HG03280 (cell line): ENCODE measurements around the gene PTGDR.

Experiments
- ATAC-seq: cut with Tn5 transposase; IDR thresholded peaks from one replicate; pipeline ENCODE4 v1.9.1; 2021; ENCODE audit warnings: mild to moderate bottlenecking, moderate library complexity; ENCODE audit not compliant: unreplicated experiment

Gene PTGDR, protein sequence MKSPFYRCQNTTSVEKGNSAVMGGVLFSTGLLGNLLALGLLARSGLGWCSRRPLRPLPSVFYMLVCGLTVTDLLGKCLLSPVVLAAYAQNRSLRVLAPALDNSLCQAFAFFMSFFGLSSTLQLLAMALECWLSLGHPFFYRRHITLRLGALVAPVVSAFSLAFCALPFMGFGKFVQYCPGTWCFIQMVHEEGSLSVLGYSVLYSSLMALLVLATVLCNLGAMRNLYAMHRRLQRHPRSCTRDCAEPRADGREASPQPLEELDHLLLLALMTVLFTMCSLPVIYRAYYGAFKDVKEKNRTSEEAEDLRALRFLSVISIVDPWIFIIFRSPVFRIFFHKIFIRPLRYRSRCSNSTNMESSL

GRCh38 chr14:52267501-52268278, at the start of gene PTGDR:
PTGDR (plus strand) TSS chr14:52267698; CDS start chr14:52267815, 117 bp downstream.
- no peak for ATAC-seq

DNA sequence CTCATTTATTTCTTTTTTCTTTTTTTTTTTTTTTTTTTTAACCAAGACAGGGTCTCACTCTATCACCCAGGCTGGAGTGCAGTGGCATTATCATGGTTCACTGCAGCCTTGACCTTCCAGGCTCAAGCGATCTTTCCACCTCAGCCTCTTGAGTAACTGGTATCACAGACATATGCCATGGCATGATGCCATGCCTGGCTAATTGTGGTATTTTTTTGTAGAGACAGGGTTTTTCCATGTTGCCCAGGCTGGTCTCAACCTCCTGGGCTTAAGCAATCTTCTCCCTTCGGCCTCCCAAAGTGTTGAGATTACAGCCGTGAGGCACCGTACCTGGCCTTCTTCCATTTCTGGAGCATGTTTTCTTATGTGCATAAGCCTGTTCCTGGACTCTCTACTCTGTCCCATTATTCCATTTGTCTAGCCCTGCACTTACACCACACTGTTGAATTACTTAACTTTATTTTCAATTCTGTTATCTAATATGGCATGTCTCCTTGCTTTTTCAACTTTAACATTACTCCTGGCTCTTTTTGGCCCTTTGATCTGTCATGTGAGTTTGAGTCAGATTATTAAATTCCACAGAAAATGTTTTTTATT, 47.9 kb upstream of the PTGDR start:
- ATAC-seq, result no peak

DNA sequence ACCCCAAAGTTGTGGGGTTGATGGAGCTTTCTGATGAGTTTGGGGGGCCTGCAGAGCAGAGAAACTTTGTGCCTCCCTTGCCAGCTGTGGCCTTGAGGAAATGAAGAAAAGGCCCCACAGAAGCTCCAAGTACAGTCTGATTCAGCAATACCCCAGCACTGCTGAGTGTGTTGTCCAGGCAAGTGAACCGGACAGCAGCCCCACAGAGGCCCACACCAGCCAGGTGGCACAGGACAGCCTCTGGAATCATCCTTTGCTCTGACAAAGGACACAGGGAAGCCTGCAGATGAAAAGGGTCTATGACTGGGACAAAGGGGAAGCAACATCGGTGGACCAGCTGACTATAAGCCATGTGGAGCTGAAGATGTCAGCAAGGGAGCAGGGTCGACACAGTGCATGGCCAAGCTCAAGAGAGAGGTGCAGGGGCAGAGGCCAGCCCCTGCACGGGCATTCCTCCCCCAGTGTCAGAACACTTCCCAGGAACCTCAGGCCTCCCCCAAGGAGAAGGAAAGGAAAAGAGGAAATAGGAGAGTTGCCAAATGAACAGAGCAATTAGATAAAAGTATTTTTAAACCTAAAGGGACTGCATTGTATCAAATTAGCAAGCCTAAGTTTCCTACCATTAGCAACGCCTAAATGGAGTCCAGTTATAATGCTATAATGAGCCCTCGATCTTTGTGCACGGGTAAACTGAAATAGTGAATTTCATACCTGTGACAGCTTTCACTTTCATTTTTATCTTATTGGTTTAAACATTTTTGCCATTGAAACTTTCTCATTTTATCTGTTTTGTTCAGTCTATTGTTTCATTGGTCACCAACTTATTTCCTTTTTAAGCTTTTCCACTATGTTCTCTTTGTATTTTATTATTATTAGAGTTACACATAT, 46.3 kb upstream of the PTGDR start:
- ATAC-seq, result no peak

GRCh38 chr14:52222901-52223300, 44.6 kb upstream of the PTGDR start:
- ATAC-seq, result no peak

DNA sequence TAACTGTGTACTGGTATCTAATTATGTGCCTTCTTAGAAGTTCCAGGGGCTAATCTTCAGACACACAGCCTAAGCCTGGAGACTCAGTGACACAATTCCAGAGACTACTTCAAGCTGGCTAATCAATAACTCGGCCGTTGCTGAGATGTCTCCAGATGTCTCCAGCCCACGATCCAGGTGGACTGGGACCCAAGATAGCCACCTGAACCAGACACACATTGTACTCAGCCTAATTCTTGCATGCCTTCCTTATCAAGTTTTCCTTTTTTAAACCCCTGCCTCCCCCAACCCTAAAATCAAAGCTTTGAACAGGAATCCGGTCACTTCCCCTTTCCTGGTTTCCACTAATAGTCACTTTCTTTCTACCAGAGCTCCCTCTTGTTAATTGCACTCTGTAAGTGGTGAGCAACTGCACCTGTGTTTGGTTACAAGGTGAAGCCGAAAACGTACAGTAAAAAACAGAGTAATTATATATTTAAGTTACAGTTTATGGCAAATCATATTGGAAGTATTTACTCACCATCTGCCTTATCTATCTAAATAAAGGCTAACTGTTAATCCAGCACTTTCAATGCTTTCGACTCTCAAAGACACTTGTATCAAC, 39.8 kb upstream of the PTGDR start:
- no peak for ATAC-seq

- no peak for ATAC-seq
Observed at GRCh38 chr14:52233693-52234092, 33.8 kb upstream of the PTGDR start.

DNA sequence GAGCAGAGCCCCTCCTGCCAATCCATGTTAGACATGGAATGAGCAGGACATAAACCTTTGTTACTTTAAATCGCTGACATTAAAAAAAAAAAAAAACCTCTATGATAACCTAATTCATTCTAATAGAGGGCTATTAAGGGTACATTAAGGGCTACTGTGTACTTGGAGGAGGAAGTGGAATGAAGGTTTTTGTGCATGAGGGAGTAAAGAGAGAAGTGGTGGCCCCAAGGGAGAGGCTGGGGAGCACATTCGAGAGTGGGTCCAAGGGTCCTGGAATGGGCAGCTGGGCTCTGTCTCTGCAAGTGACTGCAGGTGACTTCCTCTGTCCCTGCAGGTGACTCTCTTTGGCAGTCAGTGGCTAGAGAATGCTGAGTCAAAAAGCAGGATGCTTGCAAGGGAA, 32.1 kb upstream of the PTGDR start:
- ATAC-seq, result no peak

DNA sequence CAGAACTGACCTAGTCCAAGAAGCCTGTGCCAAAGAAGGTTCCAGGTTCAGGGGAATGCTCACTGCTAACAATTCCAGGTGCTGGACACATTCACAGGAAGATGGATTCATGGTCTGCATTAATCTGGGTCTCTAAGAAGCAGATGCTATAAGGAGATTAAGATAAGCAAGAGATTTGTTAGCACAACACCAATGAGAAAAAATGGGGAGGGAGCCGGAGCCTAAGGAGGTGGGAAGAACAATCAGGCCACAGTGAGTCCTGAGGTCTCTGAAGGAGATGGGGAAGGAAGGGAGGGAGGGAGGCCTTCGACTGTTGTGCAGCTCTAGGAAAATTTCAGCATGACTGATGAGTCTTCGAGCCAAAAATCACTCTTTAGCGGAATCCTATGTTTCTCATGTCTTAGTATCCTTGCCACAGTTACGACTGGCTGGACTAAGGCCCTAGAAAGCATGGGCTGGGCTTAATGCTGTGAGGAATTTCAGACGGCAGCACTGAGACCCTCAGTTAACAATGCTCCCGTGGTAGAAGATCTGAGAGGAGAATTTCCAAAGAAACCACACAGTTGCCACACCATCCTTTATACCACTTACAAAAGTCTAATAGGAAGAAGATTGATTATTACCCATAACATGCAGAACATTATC, 31.5 kb upstream of the PTGDR start:
- no peak for ATAC-seq

DNA sequence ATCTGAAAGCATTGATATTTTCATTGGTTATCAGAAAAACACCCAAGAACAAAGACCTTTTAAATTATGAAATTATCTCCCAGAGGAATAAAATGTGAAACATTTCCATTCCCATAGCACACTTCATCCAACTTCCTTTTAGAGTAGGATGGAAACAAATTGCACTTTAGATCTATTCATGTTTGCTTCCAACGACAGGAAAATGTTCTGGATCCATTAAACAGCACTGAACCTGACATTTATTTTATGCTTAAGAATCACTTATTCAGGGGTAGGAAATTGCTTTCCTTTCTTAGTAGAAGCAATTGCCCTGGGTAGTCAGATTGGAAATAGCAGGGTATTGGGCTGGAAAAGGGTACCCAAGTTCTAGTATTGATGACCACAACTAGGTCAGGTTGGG, 28.8 kb upstream of the PTGDR start:
- no peak for ATAC-seq

DNA sequence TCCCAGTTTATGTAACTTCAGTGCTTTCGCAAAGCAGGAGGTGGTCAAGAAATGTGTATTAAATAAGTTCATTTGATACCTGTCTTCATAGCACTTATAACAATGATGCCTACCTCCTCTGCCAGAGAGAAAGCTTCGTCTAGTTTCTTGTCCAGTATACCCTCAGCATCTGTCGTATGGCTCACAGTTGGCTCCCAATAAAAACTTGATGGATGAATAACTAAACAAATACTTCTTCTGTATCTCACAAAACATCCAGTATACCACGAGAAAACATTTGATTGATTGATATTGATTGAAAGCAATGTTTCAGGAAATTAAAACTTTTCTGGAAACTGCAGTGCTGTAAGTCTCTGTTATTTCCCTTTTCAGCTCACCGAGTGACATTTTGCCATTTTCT, 26.9 kb upstream of the PTGDR start:
- no peak for ATAC-seq

DNA sequence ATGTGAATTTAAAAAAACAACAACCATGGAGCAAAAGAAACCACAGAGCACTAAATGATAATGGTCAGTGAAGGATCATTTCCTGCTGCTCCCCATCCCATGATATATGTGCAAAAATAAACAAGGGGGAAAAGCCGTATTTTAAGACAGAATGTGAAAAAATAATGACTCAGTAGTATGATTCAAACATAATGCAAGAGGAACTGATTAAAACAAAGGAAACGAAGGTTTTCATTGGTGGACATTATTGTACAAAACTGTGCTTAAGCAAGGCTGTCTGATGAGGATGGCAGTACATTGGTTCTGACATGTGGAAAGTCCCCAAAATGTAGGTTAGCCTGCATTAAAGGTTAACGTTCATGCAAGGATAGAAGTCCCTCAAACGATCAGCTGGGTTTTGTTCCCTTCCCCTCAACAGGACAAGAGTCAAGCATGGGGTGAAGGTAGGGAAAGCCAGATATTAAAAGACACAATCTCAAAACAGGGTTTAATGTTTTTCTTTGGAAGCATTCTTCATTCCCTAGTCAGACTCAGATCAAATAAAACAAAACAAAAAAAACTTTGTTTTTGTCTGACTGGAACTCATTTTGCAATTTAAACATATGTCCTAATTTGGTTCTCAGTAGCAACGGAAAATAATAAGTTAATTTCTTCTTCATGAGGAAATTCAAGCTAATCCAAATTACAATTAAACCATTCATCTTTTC, 26.3 kb upstream of the PTGDR start:
- ATAC-seq, result no peak

DNA sequence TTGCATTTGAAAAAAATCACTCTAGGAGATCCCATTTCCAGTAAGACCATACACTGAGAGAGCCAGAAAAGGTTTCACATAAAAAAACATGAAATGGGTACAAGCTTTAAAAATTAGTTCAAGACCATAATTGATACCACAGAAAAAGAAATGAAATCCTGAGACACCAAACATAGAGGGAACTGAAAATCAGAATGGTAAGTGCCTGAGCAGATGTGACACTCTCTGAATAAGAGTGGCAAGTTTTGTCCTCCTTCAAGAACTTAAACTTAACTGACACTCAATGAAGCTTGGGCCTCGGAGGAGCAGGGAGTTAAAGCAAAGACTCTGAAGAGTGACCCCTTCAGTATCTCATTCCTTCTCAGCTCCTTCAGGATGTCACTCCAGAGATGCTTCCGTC, 23.2 kb upstream of the PTGDR start:
- ATAC-seq, result peak; percentile 70

- ATAC-seq, result peak; percentile 62
Observed at GRCh38 chr14:52244997-52245396, 22.5 kb upstream of the PTGDR start.

- ATAC-seq, result no peak
Observed at GRCh38 chr14:52248057-52248456, 19.4 kb upstream of the PTGDR start.

DNA sequence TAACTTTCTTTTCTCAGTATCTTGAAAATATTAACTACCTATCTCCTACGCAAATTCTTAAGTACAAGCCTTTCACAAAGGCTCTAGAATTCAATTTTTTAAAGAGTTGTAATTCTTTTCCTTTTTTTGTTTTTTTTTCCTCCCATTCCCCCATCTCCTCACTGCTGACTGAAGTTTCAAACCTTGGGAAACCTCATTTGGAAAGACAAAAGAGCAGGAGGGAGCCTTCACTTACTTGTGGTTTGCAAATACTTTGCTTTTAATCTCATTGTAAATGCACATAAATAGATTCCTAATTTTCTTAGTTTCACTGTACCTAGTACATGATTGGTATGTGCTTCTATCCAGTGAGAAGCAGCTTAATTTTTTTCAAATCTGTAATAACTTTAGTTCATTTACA, 15.8 kb upstream of the PTGDR start:
- ATAC-seq, result no peak

GRCh38 chr14:52253503-52253902, 14.0 kb upstream of the PTGDR start:
- ATAC-seq, result no peak

DNA sequence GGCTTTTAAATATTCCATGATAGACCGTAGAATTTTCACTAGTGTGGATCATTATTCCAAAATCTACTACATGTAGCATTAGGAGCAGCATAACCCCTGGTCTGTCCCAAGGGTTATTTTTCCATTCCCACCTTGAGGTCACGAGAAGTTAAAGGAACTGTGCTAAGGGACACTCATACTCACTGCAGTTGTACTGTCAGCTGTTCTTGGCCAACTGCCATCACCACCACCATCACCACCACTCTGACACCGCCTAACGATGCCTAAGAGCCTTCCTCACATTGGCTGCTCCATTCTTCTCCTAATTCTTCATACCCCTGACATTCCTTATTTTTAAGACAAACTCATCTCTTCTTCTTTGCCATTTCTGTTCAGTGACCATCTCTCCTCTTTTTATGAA, 13.4 kb upstream of the PTGDR start:
- ATAC-seq, result no peak

DNA sequence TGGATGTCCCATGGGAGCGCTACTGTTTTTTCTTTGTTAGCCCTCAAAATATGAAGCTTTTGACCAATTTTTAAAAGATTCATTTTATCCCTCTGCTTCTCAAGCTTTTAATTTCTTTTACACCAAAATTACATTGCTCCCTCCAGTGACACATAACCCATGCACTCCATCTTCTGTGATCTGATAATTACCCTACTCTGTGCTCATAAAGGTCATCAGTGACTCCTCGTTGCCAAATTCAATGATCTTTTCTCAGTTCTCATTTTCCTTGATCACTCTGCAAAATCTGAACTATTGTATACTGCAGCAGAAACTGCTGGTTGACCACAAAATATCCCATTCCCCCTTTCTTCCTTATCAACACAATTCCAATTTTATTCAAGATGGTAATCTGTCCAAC, 8.7 kb upstream of the PTGDR start:
- ATAC-seq, result no peak

GRCh38 chr14:52259434-52259833, 8.1 kb upstream of the PTGDR start:
- no peak for ATAC-seq
